GM03348 (cell line): ENCODE data around the gene CLN3.
"Not testable (repeated sequence)": the region's sequence is repeated elsewhere in the genome, so short reads cannot be mapped to it uniquely, and the experiment has no call there.

Experiments
- DNase-seq: peaks from one replicate; pipeline ENCODE4 v3.0.0; 2012; ENCODE audit warnings: low spot score

Gene CLN3

DNA sequence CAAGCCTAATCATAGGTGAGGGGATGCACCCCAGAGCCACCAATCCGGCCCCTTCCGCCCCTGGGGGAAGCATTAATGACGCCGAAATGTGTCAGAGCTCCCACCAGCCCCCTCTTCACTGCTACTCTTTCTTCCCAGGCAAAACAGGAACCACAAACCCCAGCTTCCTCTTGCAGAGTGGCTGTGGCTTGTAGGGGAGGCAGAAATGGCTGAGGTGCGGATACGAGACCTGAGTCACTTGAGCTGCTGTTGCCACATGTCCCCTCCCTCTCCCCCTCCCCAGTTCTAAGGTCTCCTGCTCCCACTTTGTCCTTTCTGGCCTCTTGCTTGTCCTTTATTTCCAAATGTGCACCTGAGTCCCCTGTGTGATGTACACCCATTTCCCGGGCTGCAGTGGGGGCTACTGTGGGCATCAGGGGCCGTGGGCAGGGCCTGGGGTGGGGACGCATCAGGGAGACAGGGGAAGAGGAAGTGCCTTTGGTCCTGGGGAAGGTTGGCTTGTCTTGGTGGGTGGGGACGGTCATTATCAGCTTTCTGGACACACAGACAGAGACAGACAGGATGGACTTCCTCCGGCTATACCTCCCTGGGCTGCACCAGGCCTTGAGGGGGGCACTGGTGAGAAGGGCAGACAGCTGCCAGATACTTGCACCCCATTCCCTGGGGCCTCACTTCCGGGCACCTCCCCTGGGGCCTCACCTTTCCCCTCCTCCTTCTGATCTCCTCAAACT is 2.4 kb upstream of the CLN3 start, which contains the start of gene APOBR:
TSS of gene APOBR (plus strand) at position 523 of the 731 bp plus-strand sequence. CDS start at position 562, 39 bp downstream.
- DNase-seq = no peak

GRCh38 chr16:28492511-28492910 is 637 bp upstream of the CLN3 start:
- no peak for DNase-seq

- peak; percentile 63 for DNase-seq
Observed at GRCh38 chr16:28491230-28491969, 474 bp downstream of the CLN3 start.

- no peak for DNase-seq
Observed at GRCh38 chr16:28486266-28486665, 5.6 kb downstream of the CLN3 start.

GRCh38 chr16:28483361-28483760 is 8.5 kb downstream of the CLN3 start:
- DNase-seq = not testable (repeated sequence)

GRCh38 chr16:28482026-28482425 is 9.8 kb downstream of the CLN3 start:
- DNase-seq = no peak

GRCh38 chr16:28478506-28479180 is 13.2 kb downstream of the CLN3 start:
- no peak for DNase-seq

GRCh38 chr16:28477311-28477920 is 14.5 kb downstream of the CLN3 start:
- DNase-seq = no peak

DNA sequence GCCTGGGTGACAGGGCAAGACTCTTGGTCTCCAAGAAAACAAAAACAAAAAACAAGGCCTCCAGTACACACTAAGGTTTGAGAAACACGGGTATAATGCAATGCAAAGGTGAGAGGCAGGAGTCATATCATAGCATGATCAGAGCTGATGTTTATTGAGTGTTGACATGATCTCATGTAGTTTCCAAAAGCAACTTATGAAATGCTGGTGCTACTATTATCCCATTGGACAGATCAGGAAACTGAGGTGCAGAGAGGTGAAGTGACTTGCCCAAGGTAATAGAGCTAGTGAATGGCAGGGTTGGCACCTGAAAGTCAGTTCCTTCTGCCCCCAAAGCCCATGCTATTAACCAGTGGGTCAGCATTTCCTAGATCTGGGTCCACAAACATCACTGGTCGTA is 16.7 kb downstream of the CLN3 start:
- no peak for DNase-seq

GRCh38 chr16:28473714-28474265 is 18.1 kb downstream of the CLN3 start:
- no peak for DNase-seq

GRCh38 chr16:28447081-28447480 is 44.8 kb downstream of the CLN3 start:
- DNase-seq = not testable (repeated sequence)

DNA sequence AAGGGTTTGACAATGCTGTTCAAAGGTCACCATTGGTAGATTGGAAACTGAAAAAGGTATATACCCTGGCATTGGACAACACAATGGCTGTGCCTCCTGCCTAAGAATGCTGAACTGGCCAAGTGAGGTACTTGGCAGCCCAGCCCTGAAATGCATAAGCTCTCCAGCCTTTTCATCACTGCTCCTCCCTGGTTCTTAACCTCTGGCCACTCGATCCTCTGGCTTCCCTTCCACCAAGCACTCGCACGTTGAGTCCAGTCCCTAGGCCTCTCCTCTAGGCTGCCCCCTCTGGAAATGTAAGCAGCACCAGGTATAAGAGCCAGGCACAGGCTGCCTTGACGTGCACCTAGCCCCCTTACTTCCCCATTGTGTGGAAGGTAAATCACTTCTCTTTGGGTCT is 45.5 kb downstream of the CLN3 start:
- DNase-seq = not testable (repeated sequence)

DNA sequence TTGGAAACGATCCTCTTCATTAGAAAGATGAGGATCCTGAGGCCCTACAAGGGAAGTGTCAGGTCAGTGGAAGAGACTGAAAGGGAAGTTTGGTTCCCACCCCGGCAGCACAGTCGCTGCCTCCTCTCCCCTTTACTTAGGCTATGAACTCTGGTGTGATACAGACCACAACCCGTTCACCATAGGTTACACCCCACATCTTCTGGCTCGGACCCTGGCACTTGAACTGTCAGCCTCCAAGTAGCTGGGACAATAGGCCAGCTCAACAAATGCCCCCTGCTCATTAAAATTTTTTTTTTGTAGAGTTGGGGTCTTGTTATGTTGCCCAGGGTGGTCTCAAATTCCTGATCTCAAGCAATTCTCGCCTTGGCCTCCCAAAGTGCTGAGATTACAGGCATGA is 47.9 kb downstream of the CLN3 start:
- DNase-seq = not testable (repeated sequence)

- not testable (repeated sequence) for DNase-seq
Observed at GRCh38 chr16:28438899-28439298, 53.0 kb downstream of the CLN3 start.

DNA sequence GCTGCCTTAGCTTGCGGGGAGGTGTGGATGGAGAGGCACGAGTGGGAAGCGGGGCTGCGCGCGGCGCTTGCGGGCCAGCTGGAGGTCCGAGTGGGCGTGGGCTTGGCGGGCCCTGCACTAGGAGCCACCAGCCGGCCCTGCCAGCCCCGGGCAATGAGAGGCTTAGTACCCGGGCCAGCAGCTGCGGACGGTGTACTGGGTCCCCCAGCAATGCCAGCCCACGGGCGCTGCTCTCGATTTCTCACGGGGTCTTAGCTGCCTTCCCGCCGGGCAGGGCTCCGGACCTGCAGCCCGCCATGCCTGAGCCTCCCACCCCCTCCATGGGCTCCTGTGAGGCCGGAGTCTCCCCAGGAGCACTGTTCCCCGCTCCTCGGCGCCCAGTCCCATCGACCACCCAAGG is 56.5 kb downstream of the CLN3 start:
- not testable (repeated sequence) for DNase-seq
